GM10266 (cell line): ENCODE data around the gene MROH2B.
"Not testable (repeated sequence)": the region's sequence is repeated elsewhere in the genome, so short reads cannot be mapped to it uniquely, and the experiment has no call there.

Source experiments
- DNase-seq: peaks from one replicate; pipeline ENCODE4 v3.0.0; 2012; ENCODE audit errors: extremely low spot score
- CTCF ChIP-seq: IDR thresholded peaks from 2 replicates; pipeline ENCODE4 v1.5.1; 2012; ENCODE audit warnings: mild to moderate bottlenecking, low read depth; ENCODE audit not compliant: control insufficient read depth, insufficient read depth; ENCODE audit errors: missing control alignments

Gene MROH2B

GRCh38 chr5:41032973-41033372 lies 38.2 kb downstream of the MROH2B start:
- no peak for DNase-seq
- TF ChIP-seq CTCF, result no peak

GRCh38 chr5:41022600-41022999 lies 48.5 kb downstream of the MROH2B start:
- not testable (repeated sequence) for DNase-seq

- no peak for DNase-seq
- TF ChIP-seq CTCF, result no peak
Measured at GRCh38 chr5:41012318-41012717, 58.8 kb downstream of the MROH2B start.

- no peak for TF ChIP-seq CTCF
- no peak for DNase-seq
Measured at GRCh38 chr5:41010572-41010971, 60.6 kb downstream of the MROH2B start.

- TF ChIP-seq CTCF, result no peak
- DNase-seq, result no peak
Measured at GRCh38 chr5:41009232-41009631, 61.9 kb downstream of the MROH2B start.

GRCh38 chr5:41004931-41005330 lies 66.2 kb downstream of the MROH2B start:
- DNase-seq, result no peak
- TF ChIP-seq CTCF, result no peak

GRCh38 chr5:41003670-41004376 lies 67.3 kb downstream of the MROH2B start:
- no peak for DNase-seq
- TF ChIP-seq CTCF, result no peak

- TF ChIP-seq CTCF, result no peak
Measured at GRCh38 chr5:40999966-41000365, 71.2 kb downstream of the MROH2B start.

More at GRCh38 chr5:40999966-41000365, 71.2 kb downstream of the MROH2B start:
- DNase-seq, result no peak
